Psoas muscle (tissue), 8 donors: ENCODE data around the gene TREML4. TPM values are rescaled to one million over a fixed set of nuclear protein-coding genes. Genes with fewer than 3 reads are reported as not detected.
"Not testable (repeated sequence)": the region's sequence is repeated elsewhere in the genome, so short reads cannot be mapped to it uniquely, and the experiment has no call there.

Source experiments
- ATAC-seq, 4 donors: fragments of 200-7000 bp; cut with Tn5 transposase; one replicate each; pipeline ENCODE4 v1.9.1; 2020; ENCODE audit warnings: moderate library complexity in 3 of 4, mild to moderate bottlenecking in 2 of 4
- DNase-seq, 2 donors: peaks; one replicate each; pipeline ENCODE4 v3.0.0-alpha.2; 2020
- H3K27ac ChIP-seq: fragments of 200-600 bp; one replicate; pipeline ENCODE4 v1.8.0; 2022
- H3K27me3 ChIP-seq, 3 donors: fragments of 200-600 bp in 1 of 3; one replicate each; pipeline versions ENCODE4 v1.6.1 to v1.8.0; 2013 to 2022; ENCODE audit warnings: low read length in 2 of 3, mild to moderate bottlenecking in 2 of 3, moderate library complexity in 1 of 3; ENCODE audit not compliant: insufficient read depth in 3 of 3
- H3K36me3 ChIP-seq, 2 donors: fragments of 200-600 bp in 1 of 2; one replicate each; pipeline versions ENCODE4 v1.6.1 to v1.8.0; 2013 to 2022; ENCODE audit warnings: low read depth in 1 of 2, mild to moderate bottlenecking in 1 of 2, moderate library complexity in 1 of 2; ENCODE audit not compliant: insufficient read depth in 1 of 2
- H3K4me1 ChIP-seq: fragments of 200-600 bp; one replicate; pipeline ENCODE4 v1.8.0; 2022
- H3K4me3 ChIP-seq: fragments of 200-600 bp; one replicate; pipeline ENCODE4 v1.8.0; 2022; ENCODE audit warnings: mild to moderate bottlenecking
- H3K9me3 ChIP-seq: fragments of 200-600 bp; one replicate; pipeline ENCODE4 v1.8.0; 2022
- CTCF ChIP-seq: fragments of 200-600 bp; IDR thresholded peaks from one replicate; pipeline ENCODE4 v1.8.0; 2022; ENCODE audit warnings: antibody characterized with exemption
- WGBS, 3 donors: extraction: QIAGEN DNeasy Blood & Tissue Kit; methylation state at CpG; one replicate each; pipeline versions ENCODE4 v1.1.6 to v1.1.7; 2013; 5-methylcytosine and 5-hydroxymethylcytosine counted together
- intact Hi-C, 2 donors: fragments of 100-400 bp; cut with DNase I; formaldehyde crosslinking; loops; one replicate each; pipeline versions ENCODE4 v1.11.0 to v1.14.2; 2022
- polyA plus RNA-seq, 3 donors: library from polyadenylated mRNA; stranded (reverse); fragments of 200-250 nt; gene quantifications; one replicate each; pipeline ENCODE4 v1.2.3, GENCODE V29; 2013
- total RNA-seq, 4 donors: library from RNA; stranded (reverse); fragmentation: NEBNext Ultra II Directional in 2 of 4; extraction: Animal tissue kit (Norgen Biotek cat#: 25700) in 2 of 4; gene quantifications; one replicate each; pipeline versions ENCODE4 v1.2.1 to v1.2.4, GENCODE V29; 2021 to 2023
- donor health status: healthy with polysubstance abuse.
- donor health status: DM: no; HTN: no; CAD: no; lungs with moderate emphysema.
- donor health status: Bipolar disorder and iron deficiency.
- donor health status: healthy.
- donor health status: DM: yes; HTN: yes; CAD: no.
- donor health status: DM: no; HTN: no; CAD: no.
- donor health status: DM: no; HTN: no; CAD: no.
- donor health status: DM: yes; HTN: yes; CAD: no.

The TREML4 gene
- total and polyA plus RNA-seq, 7 donors: 0.01 TPM; not detected in 6

GRCh38 chr6:41184761-41185160, 43.4 kb upstream of the TREML4 start:
- H3K27me3 ChIP-seq: peaks cover 0 to 4% (median 0%) of the 10 kb centered on the region in 3 donors
- ATAC-seq: no peak
- WGBS, 3 donors: 78 to 82% (median 80%) methylated on average over 7 of the region's 7 CpGs

GRCh38 chr6:41186031-41186562, 42.1 kb upstream of the TREML4 start:
- H3K4me1 ChIP-seq: no peaks in the 10 kb centered on the region
- H3K9me3 ChIP-seq: no peaks in the 10 kb centered on the region
- ATAC-seq: no peak
- no peak for TF ChIP-seq CTCF
- no peak for DNase-seq
- no peak overlapping the region for H3K4me3 ChIP-seq
- no peaks in the 10 kb centered on the region for H3K36me3 ChIP-seq
- no peak overlapping the region for H3K27ac ChIP-seq
- H3K27me3 ChIP-seq: peaks cover 0 to 6% (median 0%) of the 10 kb centered on the region in 3 donors
- 46 to 72% (median 63%) methylated on average over 10 of the region's 10 CpGs for WGBS, 3 donors
- intact Hi-C loops: no loop called here

More at GRCh38 chr6:41184761-41185160, 43.4 kb upstream of the TREML4 start:
- no peak overlapping the region for H3K27ac ChIP-seq
- H3K4me3 ChIP-seq: no peak overlapping the region
- intact Hi-C loops: no loop called here
- H3K4me1 ChIP-seq: no peaks in the 10 kb centered on the region
- no peak for DNase-seq
- no peak for TF ChIP-seq CTCF
- no peaks in the 10 kb centered on the region for H3K36me3 ChIP-seq
- no peaks in the 10 kb centered on the region for H3K9me3 ChIP-seq

GRCh38 chr6:41187924-41188886, 39.9 kb upstream of the TREML4 start:
- WGBS, 3 donors: 79 to 86% (median 85%) methylated on average over 8 of the region's 8 CpGs
- intact Hi-C loops: no loop called here
- H3K36me3 ChIP-seq: no peaks in the 10 kb centered on the region
- peaks cover 0 to 6% (median 0%) of the 10 kb centered on the region in 3 donors for H3K27me3 ChIP-seq
- no peaks in the 10 kb centered on the region for H3K4me1 ChIP-seq
- no peak for DNase-seq
- H3K9me3 ChIP-seq: no peaks in the 10 kb centered on the region
- no peak overlapping the region for H3K4me3 ChIP-seq
- no peak overlapping the region for H3K27ac ChIP-seq
- ATAC-seq: no peak
- TF ChIP-seq CTCF: no peak

GRCh38 chr6:41189046-41189445, 39.1 kb upstream of the TREML4 start:
- DNase-seq, H3K27ac ChIP-seq, H3K9me3 ChIP-seq, H3K27me3 ChIP-seq, intact Hi-C loops, H3K4me3 ChIP-seq, ATAC-seq, H3K36me3 ChIP-seq, H3K4me1 ChIP-seq: not testable (repeated sequence)

GRCh38 chr6:41189967-41190366, 38.2 kb upstream of the TREML4 start:
- H3K27me3 ChIP-seq: peaks cover 0 to 6% (median 0%) of the 10 kb centered on the region in 3 donors
- no peaks in the 10 kb centered on the region for H3K36me3 ChIP-seq
- no peak overlapping the region for H3K27ac ChIP-seq
- DNase-seq (no peak), ATAC-seq (no peak)
- 99 to 100% (median 100%) methylated on average over 2 of the region's 2 CpGs for WGBS, 3 donors
- H3K9me3 ChIP-seq: no peaks in the 10 kb centered on the region
- H3K4me1 ChIP-seq: no peaks in the 10 kb centered on the region
- intact Hi-C loops: no loop called here
- no peak for TF ChIP-seq CTCF
- H3K4me3 ChIP-seq: no peak overlapping the region
